HG02870 (cell line): ENCODE results near the gene PPIB.
A peak's percentile ranks its signal among the peaks of the same experiment; 100 is the strongest.
"Not testable (repeated sequence)": the region's sequence is repeated elsewhere in the genome, so short reads cannot be mapped to it uniquely, and the experiment has no call there.

Experiments used
- ATAC-seq: cut with Tn5 transposase; IDR thresholded peaks from one replicate; pipeline ENCODE4 v1.9.1; 2021; ENCODE audit warnings: mild to moderate bottlenecking, moderate library complexity; ENCODE audit not compliant: unreplicated experiment

PPIB gene

DNA sequence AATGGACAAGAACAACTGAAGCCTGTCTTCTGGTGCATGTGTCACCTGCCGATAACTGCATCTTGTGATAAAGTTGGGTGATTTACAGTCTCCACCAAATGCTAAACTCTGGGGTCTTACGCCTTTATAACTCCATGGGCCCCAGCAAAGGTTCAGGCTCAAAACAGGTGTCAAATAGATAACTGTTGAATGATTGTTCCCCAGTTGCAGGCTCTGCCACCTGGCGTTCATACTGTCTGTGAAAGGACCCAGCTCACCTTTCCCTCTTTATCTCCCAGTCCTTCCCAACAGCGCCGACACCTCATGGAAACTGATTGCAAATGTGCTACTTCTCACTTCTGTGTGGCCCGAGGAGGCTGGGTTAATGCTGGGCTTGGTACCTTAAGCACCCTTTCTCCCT, 19.5 kb downstream of the PPIB start:
- ATAC-seq = no peak

- ATAC-seq = no peak
Measured at GRCh38 chr15:64141798-64142512, 20.9 kb downstream of the PPIB start.

GRCh38 chr15:64138331-64138941, 24.4 kb downstream of the PPIB start:
- no peak for ATAC-seq

- ATAC-seq = no peak
Measured at GRCh38 chr15:64137226-64137833, 25.5 kb downstream of the PPIB start.

- ATAC-seq = no peak
Measured at GRCh38 chr15:64136347-64136746, 26.5 kb downstream of the PPIB start.

DNA sequence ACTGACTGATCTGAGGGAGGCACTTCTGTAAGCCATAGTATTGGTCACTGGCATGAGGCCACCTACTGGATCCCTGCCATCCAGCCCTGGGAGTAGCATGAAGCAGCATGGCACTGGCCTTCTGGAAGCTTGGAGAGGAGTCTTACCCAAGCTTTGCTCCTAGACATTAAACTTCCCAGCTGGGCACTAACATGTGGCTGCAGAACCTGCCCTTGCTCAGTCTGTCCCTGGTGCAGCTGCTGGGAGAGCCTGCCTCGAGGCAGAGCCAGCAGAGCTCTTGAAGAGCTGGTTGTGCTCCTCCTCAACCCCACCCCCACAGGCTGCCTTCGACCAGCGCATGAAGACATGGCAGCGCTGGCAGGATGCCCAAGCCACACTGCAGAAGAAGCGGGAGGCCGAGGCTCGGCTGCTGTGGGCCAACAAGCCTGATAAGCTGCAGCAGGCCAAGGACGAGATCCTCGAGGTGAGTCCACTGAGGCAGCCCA, 28.4 kb downstream of the PPIB start:
- ATAC-seq = no peak

- ATAC-seq = no peak
Measured at GRCh38 chr15:64133623-64134344, 29.0 kb downstream of the PPIB start.

- no peak for ATAC-seq
Measured at GRCh38 chr15:64132217-64132616, 30.6 kb downstream of the PPIB start.

DNA sequence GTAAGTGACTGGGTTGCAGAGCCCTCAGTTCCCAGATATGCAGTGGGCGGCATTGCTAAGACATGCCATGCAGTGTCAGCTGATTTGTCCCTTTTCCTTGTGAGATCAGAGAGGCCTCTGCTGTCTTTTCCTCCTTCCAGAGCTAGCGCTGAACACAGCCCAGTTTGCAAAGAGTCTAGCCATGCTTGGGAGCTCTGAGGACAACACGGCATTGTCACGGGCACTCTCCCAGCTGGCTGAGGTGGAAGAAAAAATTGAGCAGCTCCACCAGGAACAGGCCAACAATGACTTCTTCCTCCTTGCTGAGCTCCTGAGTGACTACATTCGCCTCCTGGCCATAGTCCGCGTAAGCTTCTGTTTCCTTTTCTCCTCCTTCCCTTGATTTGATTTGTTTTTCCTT, 31.3 kb downstream of the PPIB start:
- ATAC-seq = no peak

- no peak for ATAC-seq
Measured at GRCh38 chr15:64130159-64130558, 32.7 kb downstream of the PPIB start.

DNA sequence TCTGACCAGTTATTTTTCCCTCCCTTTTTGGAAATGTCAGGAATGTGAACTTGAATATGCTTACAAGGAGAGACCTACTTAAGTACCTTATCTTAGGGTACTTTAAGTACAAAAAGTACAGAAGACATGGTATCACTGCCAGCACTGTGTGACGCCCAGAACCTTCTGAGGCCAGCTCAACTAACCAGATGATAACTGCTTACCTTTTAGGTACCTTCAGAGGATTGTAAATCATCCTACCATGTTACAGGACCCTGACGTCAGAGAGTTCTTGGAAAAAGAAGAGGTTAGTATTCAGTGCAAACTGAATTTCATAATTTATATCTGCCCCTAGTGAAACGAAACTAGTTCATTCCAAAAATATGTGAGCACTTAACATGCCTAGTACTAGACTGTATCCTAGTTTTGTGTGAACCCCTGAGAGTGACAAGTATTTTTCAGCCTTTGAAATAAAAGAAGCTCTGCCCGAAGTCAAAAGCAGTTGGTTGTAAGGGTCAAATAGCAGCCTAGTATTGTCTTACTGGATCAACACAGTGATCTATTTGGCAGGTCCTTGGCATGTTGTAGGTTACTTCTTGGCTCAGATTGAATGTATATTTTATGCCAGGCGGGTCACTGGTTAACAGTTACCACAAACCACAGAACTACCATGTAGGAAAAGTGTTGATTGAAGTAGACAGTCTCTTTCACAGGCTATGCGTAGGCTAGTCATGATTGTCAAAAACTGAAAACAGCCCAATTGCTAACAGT, 35.1 kb downstream of the PPIB start:
- no peak for ATAC-seq

DNA sequence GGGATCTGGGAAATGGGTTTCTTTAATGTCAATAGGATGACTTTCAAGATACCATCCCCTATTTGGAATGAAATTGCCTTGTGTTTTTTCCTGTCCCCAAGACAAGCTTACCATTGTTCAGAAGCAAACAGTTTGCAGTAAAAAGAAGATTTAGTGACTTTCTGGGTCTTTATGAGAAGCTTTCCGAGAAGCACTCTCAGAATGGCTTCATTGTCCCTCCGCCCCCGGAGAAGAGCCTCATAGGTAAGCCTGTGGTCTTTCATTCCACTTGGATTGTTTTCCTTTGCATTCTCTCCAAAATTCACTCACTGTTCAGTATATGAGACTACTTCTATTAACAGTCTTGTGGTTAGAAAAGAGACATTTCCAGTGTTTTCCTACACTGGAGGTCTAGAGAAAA, 36.8 kb downstream of the PPIB start:
- ATAC-seq = no peak

- no peak for ATAC-seq
Measured at GRCh38 chr15:64122936-64123351, 39.9 kb downstream of the PPIB start.

DNA sequence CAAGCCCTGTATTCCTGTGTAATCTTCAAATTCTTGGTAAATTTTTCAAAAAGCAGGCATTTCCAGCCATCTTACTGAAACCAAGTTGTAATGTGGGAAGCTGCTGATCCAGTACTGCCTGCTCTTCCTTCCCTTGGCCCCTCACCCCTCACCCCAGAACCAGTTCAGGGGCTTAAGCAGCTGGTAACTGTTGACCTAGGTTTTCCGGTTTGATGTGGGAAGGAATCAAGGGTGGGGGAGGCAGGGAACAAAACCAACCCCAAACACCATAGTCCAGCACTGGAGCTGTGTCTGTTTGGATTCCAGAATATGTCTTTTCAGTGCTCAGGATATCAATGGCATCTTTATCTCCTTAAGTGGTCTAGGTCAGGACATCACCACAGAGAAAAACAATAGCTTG, 40.4 kb downstream of the PPIB start:
- ATAC-seq = no peak

GRCh38 chr15:64121614-64122013, 41.2 kb downstream of the PPIB start:
- no peak for ATAC-seq

GRCh38 chr15:64120322-64120721, 42.5 kb downstream of the PPIB start:
- ATAC-seq = not testable (repeated sequence)

DNA sequence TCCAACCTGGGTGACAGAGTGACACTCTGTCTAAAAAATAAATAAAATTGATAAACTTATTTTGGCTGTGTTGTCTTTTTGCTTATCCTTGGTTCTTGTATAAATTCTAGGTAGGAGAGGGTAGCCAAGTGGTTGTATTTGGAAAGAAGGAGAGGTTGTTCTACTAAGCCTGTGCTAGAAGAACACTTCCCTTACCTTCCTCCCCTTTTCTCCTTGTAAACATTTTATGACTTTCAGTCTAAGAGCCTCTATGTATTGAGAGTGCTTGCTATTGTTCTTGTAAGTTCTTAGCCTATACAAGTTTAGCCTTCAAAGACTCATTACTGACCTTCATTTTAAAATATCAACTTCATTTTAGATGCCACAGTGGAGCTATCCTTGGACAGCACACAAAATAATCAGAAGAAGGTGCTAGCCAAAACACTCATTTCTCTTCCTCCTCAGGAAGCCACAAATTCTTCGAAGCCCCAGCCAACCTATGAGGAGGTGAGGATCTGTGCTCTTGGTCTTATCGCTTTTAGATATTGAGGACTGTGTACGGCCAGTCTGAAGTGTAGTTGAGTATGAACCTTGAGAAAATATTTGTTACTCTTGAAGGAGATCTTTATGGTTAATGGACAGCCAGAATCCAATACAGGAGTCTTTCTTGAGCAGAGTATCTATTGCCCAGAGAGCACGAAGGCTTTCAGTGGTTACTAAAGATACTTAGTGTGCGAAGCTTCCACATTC, 44.9 kb downstream of the PPIB start:
- no peak for ATAC-seq

DNA sequence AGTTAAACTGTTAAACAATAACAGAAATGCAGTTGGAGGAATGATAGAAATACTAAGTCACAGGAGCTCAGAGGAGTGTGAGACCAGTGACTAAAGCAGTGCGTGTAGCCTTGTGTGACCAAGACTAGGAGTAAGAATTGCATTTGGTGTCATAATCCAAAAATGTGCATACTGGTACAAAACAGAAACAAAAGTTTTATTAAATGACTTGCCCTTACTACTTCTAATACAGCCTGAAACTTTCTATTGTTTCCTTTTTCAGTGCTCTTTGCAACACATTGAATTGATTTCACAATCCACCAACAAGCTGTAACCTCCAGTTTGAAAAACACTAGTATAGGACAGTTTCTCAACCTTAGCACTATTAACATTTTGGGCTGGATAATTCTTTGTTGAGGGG, 49.9 kb downstream of the PPIB start:
- ATAC-seq = peak; percentile 48

- ATAC-seq = no peak
Measured at GRCh38 chr15:64112073-64112772, 50.6 kb downstream of the PPIB start.

GRCh38 chr15:64111679-64112050, 51.2 kb downstream of the PPIB start:
- ATAC-seq = no peak
